Dedifferentiated amniotic fluid mesenchymal stem cell (primary cell): Measurements from ENCODE around the gene AEN.

Experiments
- DNase-seq: peaks from one replicate; pipeline ENCODE4 v3.0.0-alpha.2; 2016; ENCODE audit errors: extremely low spot score

AEN gene

GRCh38 chr15:88613074-88613944, 7.8 kb upstream of the AEN start:
- no peak for DNase-seq

- DNase-seq = no peak
These were observed 5.6 kb upstream of the AEN start for GRCh38 chr15:88615303-88616107.

- no peak for DNase-seq
These were observed 4.9 kb upstream of the AEN start for GRCh38 chr15:88616240-88616639.

GRCh38 chr15:88617031-88617722, 4.0 kb upstream of the AEN start:
- DNase-seq = no peak

GRCh38 chr15:88617790-88618189, 3.4 kb upstream of the AEN start:
- no peak for DNase-seq

GRCh38 chr15:88618686-88619085, 2.5 kb upstream of the AEN start:
- no peak for DNase-seq

GRCh38 chr15:88619796-88620195, 1.3 kb upstream of the AEN start:
- DNase-seq = no peak

GRCh38 chr15:88621789-88622604, 857 bp downstream of the AEN start:
- DNase-seq = no peak

GRCh38 chr15:88622605-88622975, 1.4 kb downstream of the AEN start:
- DNase-seq = no peak

GRCh38 chr15:88623061-88623460, 1.9 kb downstream of the AEN start:
- DNase-seq = peak; percentile 46

GRCh38 chr15:88623632-88624031, 2.5 kb downstream of the AEN start:
- DNase-seq = no peak

GRCh38 chr15:88624156-88624970, 3.2 kb downstream of the AEN start:
- no peak for DNase-seq

- DNase-seq = no peak
These were observed 3.9 kb downstream of the AEN start for GRCh38 chr15:88624971-88625490.

GRCh38 chr15:88625943-88626741, 5.0 kb downstream of the AEN start:
- DNase-seq = no peak

- no peak for DNase-seq
These were observed 6.3 kb downstream of the AEN start for GRCh38 chr15:88627463-88627862.

- no peak for DNase-seq
These were observed 7.0 kb downstream of the AEN start for GRCh38 chr15:88628018-88628654.

GRCh38 chr15:88629071-88629470, 7.9 kb downstream of the AEN start:
- no peak for DNase-seq

GRCh38 chr15:88630141-88630721, 9.1 kb downstream of the AEN start:
- DNase-seq = no peak
